Mammary epithelial cell (primary cell): ENCODE measurements around the gene GID8.

ENCODE experiments used
- EZH2 ChIP-seq: IDR thresholded peaks from 2 replicates; pipeline ENCODE4 v1.6.1; 2012; ENCODE audit warnings: low read length, inconsistent platforms, borderline replicate concordance
- TF ChIP-seq, protein P1 (sequence below), 2 donors: IDR thresholded peaks in 1 of 2; conservative IDR thresholded peaks in 1 of 2; 2 replicates each; pipeline ENCODE4 v1.5.1; 2011 to 2012; ENCODE audit warnings: inconsistent platforms in 2 of 2, low read length in 2 of 2, mild to moderate bottlenecking in 2 of 2, control low read depth in 1 of 2, low read depth in 1 of 2; ENCODE audit not compliant: insufficient read depth in 1 of 2; ENCODE audit errors: extremely low read depth in 1 of 2

DNA sequence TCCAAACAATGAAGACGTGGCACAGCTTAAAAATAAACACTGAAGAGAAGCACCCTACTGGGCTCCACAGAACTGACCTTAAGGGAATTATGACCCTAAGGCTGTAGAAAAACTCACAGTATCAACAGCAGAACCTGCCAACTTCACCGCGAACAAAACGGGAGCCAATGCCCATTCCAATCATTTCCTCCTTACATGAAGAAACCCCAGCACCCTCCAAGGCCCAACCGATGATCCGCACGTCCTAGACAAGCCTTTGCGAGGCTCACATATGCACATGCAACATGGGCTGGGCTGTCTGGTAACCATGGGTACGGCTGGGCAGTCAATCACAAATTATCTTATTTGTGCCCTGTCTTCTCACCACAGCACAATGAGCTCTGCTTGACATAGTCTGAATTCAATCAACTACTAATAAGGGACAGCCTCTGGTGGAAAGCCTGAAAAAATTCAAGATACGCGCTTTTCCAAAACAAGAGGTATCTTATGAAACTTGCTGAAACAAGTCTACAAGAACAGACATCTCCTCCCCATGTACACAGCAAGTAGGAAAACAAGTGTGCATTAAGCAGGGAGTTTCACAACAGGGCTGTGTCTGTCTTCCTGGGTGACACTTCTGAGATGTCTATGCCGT lies 13.4 kb upstream of the GID8 start:
- TF ChIP-seq, protein P1, sequence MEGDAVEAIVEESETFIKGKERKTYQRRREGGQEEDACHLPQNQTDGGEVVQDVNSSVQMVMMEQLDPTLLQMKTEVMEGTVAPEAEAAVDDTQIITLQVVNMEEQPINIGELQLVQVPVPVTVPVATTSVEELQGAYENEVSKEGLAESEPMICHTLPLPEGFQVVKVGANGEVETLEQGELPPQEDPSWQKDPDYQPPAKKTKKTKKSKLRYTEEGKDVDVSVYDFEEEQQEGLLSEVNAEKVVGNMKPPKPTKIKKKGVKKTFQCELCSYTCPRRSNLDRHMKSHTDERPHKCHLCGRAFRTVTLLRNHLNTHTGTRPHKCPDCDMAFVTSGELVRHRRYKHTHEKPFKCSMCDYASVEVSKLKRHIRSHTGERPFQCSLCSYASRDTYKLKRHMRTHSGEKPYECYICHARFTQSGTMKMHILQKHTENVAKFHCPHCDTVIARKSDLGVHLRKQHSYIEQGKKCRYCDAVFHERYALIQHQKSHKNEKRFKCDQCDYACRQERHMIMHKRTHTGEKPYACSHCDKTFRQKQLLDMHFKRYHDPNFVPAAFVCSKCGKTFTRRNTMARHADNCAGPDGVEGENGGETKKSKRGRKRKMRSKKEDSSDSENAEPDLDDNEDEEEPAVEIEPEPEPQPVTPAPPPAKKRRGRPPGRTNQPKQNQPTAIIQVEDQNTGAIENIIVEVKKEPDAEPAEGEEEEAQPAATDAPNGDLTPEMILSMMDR (conservative IDR thresholded peaks at IDR 0.05 in 1 of 2, IDR thresholded peaks at IDR 0.05 in 1 of 2; ENCODE audit: extremely low read depth in 1 of 2, insufficient read depth in 1 of 2, low read depth in 1 of 2, low read length in 2 of 2) = no peak
- TF ChIP-seq EZH2 = no peak
